GM19463 (cell line): ENCODE data around the gene CEP120.
A peak's percentile ranks its signal among the peaks of the same experiment; 100 is the strongest.
"Not testable (repeated sequence)": the region's sequence is repeated elsewhere in the genome, so short reads cannot be mapped to it uniquely, and the experiment has no call there.

Source experiments
- ATAC-seq: cut with Tn5 transposase; IDR thresholded peaks from one replicate; pipeline ENCODE4 v1.9.1; 2021; ENCODE audit warnings: mild to moderate bottlenecking, moderate library complexity; ENCODE audit not compliant: unreplicated experiment

The CEP120 gene

GRCh38 chr5:123423278-123424149 lies at the start of gene CEP120:
CEP120 (minus strand) TSS chr5:123423403; CDS start chr5:123422998, 405 bp downstream.
- ATAC-seq: peak; percentile 98

GRCh38 chr5:123472150-123472924 lies 49.1 kb upstream of the CEP120 start:
- ATAC-seq: no peak

DNA sequence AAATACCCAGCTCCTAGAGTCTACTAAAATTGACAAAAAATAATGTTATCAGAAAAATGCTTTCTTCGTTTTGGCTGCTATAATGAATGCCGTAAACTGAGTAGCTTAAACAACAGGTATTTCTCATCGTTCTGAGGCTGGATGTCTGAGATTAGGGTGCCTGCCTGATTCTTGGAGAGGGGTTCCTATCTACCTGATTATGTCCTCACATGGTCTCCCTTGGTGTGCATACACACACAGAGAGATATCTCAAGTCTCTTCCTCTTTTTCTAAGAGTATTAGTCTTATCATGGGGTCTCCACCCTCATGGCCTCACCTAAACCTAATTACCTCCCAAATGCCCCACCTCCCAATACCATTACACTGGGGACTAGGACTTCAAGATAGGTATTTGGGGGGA lies 48.2 kb upstream of the CEP120 start:
- no peak for ATAC-seq

- ATAC-seq: not testable (repeated sequence)
Observed at GRCh38 chr5:123466839-123467238, 43.6 kb upstream of the CEP120 start.

- peak; percentile 64 for ATAC-seq
Observed at GRCh38 chr5:123460296-123460729, 37.1 kb upstream of the CEP120 start.

DNA sequence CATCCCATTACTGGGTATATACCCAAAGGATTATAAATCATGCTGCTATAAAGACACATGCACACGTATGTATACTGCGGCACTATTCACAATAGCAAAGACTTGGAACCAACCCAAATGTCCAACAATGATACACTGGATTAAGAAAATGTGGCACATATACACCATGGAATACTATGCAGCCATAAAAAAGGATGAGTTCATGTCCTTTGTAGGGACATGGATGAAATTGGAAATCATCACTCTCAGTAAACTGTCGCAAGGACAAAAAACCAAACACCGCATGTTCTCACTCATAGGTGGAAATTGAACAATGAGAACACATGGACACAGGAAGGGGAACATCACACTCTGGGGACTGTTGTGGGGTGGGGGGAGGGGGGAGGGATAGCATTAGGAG lies 35.8 kb upstream of the CEP120 start:
- not testable (repeated sequence) for ATAC-seq

DNA sequence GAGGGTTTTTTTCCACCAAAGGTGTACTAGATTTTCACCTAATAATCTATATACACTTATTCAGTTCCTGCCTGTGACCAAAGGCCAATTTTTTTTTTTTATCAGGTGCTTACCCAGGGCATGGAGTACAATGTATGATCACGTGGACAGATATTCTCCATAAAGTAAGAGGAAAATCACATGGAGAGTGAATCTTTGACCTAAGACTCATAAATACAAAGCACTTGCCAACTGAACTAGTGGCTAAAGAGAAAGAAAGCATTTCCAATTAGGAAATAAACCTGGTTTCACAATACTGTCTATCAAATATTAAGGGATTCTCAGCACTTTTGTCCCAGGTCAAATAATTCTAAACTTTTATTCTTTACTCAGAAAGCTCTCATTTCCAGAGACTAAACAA lies 33.0 kb upstream of the CEP120 start:
- no peak for ATAC-seq

DNA sequence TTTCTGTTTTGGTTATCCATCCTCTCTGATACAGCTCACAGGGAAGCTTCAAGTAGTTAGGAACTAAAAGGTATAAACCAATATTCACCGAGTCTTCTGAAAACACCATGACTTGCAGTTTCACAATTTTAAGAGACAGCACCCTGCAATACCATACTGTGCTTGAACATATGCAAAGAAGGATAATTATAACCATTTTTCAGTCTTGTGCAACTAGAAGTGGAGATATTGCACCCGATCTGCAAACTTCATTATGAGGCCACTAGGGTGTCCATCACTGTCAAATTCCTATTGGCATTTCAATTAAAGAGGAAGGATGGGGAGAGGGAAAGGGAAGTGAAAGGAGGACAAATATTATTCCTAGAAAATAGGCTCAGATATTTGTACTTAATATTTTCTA lies 32.4 kb upstream of the CEP120 start:
- peak; percentile 64 for ATAC-seq

DNA sequence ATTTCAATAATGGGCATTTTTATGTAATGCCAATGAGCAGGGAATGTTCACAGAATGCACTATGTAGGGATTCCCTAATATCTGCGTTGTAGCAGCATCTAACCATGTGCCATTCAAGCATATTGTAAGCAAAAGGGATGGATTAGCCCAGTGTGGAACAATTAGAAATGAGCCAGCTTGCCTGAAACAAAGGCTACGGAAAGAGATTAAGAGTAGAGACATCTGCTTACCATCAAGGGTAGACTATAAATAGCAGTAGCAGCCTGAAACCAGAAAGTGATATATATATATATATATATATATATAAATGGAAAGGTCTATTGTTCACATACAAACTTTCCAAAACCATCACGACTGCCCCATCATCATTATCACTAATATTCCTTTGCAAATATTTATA lies 31.9 kb upstream of the CEP120 start:
- no peak for ATAC-seq

DNA sequence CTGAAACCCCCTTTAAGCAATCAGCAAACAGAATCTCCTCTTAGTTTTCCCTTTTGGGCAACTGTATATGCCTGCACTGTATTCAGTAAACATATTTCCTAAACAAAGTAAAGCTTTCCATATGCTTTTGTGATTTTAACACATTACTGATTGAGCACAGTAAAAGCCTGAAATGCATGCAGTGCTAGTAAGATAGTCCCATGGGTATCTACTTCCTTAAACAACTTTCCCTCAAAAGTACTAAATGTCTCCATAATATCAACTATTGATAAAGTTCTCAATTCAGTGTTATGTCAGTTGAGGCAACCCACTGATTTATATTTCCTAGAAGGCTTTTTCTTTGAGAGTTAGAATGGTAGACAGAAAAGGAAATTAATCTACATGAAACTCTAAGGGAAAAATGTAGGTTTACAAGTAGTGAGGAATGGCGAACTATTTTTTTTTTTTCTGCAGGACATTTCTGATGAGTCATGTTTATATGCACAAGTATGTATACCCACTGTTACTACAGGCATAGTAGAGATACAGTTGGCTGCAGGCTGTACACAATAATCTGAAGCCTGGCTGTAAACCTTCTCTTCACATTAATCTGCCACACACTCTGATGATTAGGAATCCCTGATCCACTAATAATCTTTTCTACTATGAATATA lies 31.2 kb upstream of the CEP120 start:
- ATAC-seq: no peak

GRCh38 chr5:123452401-123452800 lies 29.2 kb upstream of the CEP120 start:
- ATAC-seq: no peak

DNA sequence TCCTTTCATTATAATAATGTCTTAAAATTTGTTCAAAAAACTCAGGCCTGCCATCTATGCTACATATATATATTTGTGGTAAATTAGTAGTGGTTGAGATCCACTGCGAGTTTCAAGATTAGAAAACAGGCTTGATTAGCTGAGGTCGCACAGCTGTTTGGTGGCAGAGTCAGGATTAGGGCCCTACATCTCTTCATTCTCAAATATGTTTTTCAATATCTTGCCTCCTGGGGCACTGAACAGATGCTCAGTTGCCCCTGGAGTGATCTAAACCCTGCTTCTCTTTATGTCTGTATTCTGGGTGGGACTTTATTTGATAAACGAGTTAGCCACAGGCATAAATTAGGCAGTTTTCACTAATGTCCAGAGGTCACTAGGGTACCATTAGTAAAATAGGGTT lies 27.8 kb upstream of the CEP120 start:
- ATAC-seq: no peak

DNA sequence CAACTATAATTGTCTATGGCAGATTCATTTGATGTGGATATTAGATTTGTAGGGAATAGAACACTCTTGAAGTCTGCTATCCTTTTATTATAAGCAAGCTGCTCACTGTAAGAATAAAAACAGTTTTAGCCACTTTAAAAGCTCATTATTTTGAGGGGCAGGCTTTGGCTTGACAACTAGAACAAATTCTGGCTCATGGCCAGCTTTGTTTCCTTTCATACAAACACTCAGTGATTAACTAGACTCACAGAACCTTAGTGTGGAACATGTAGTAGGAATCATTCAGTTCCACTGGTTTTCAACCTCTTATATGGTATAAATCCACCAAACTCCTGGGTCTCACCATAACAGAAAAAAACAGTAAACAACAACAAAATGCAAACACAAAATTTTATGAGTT lies 27.4 kb upstream of the CEP120 start:
- ATAC-seq: no peak

DNA sequence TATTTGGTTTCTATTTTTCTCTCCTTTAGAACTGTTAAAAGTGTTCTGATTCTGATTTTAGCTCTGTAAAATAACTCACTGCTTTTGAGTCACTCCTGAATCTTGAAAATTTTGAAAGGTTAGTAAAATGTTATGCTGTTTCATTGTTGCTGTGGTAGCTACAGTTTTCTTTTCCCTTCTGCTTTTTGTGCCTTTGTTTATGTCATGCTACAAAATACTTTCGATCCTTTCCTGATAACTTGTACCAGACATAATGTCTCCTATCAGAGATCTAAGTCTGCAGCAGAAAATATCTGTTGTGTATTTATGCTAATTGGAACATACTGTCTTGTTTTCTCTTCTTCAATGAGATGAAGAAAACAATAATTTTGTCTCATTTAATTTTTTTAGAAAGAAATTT lies 26.9 kb upstream of the CEP120 start:
- ATAC-seq: no peak

DNA sequence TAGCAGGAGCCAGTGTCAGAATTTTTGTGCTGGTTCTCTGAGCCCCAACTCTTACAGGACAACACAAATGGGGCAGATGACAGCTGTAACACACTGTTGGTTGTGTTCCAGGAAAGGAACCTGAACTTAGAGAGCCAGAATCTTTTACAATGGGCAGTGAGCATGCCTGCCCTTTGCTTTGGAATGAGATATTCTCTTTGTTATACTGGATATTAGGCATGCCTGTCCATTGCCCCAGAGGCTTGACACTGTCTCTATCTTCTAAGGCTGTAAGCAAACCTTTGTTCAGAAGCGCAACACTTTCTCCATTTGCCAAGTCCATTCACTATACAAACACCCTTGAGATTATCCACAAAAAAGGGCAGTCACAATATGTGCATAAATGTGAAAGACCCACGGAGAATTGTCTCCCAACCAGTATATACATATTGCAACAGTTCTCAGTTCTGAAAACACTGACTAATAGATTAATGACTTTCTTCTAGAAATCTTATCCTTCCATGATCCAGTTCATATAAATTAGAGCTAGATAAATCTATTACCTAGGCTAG lies 26.3 kb upstream of the CEP120 start:
- no peak for ATAC-seq

- peak; percentile 0 for ATAC-seq
Observed at GRCh38 chr5:123448743-123449142, 25.5 kb upstream of the CEP120 start.

GRCh38 chr5:123448017-123448617 lies 24.9 kb upstream of the CEP120 start:
- peak; percentile 76 for ATAC-seq

- no peak for ATAC-seq
Observed at GRCh38 chr5:123444016-123444415, 20.8 kb upstream of the CEP120 start.

DNA sequence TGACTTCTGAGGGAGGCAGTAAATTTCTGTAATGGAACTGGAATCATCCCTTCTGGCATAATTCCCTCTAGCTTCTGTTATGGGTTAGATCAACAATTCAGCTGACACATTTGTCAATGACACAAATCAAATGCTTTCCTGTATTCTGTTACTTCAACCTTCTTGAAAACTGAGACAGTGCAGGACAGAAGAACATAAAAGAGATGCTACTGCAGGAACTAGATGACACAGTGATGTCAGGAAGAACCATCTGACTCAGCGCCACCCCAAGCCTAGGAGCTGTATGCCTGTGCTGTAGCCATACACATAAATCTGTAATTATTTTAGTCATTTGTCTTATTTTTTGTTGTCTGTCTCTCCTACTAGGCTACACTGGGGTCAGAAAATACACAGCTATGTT lies 18.2 kb upstream of the CEP120 start:
- peak; percentile 43 for ATAC-seq

DNA sequence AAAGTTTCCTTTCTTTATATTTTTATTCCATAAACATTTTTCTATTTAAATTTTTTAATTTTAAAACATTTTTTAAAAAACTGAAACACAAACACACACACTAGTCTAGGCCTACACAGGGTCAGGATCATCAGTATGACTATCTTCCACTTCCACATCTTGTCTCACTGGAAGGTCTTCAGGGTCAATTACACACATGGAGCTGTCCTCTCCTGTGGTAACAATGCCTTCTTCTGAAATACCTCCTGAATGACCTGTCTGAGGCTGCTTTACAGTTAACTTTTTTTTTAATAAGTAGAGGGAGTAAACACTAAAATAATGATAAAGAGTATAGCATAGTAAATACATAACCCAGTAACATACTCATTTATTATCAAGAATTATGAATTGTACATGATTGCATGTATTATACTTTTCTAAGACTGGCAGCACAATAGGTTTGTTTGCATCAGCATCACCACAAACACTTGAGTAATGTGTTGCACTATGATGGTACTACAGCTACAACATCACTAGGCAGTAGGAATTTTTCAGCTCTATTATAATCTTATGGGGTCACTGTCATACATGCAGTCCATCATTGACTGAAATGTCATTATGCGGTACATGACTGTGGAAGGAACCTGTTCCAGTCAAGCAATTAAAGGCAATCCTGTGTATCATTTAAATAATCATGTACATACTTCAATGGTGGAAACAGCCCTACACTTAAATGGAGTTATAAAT lies 17.4 kb upstream of the CEP120 start:
- ATAC-seq: no peak
